ENCODE measurements around the gene WLS.

Gene WLS

GRCh38 chr1:68093737-68094136 lies 138.6 kb downstream of the WLS start:
- Histone ChIP-seq H3K9me2 (replicated peaks; ENCODE audit: insufficient read depth, low read length) (no peaks in the 10 kb centered on the region), H3K4me3 (ENCODE audit: insufficient read depth, low read length, poor library complexity, severe bottlenecking) (no peak overlapping the region), H3K27me3 (ENCODE audit: low read length) (no peaks in the 10 kb centered on the region), H2AFZ (ENCODE audit: low read depth, low read length, severe bottlenecking) (no peak overlapping the region), H4K20me1 (ENCODE audit: low read depth, low read length) (no peaks in the 10 kb centered on the region), H3K27ac (ENCODE audit: low read depth, low read length) (no peak overlapping the region), H3F3A (ENCODE audit: insufficient read depth) (no peaks in the 10 kb centered on the region), H3K79me2 (ENCODE audit: insufficient read depth, low read length) (no peaks in the 10 kb centered on the region), H3K36me3 (ENCODE audit: low read length) (no peaks in the 10 kb centered on the region), H3K9me3 (ENCODE audit: insufficient read depth, low read length) (no peaks in the 10 kb centered on the region), H3K9ac (ENCODE audit: low read length) (no peak overlapping the region), H3K4me2 (ENCODE audit: low read depth, low read length, poor library complexity, severe bottlenecking) (no peak overlapping the region)
- no peak for TF ChIP-seq EZH2phosphoT487 (conservative IDR thresholded peaks at IDR 0.05; ENCODE audit: low read length)
- no peak for TF ChIP-seq CTCF (IDR thresholded peaks at IDR 0.05; ENCODE audit: insufficient read depth, low read length, poor library complexity, severe bottlenecking)

GRCh38 chr1:68087184-68087583 lies 145.1 kb downstream of the WLS start:
- no peaks in the 10 kb centered on the region; the same call in 1 of the 2 replicates for H3K9me3 ChIP-seq (ENCODE audit: insufficient read depth, low read length)
- TF ChIP-seq CTCF (IDR thresholded peaks at IDR 0.05; ENCODE audit: insufficient read depth, low read length, poor library complexity, severe bottlenecking) = no peak
- no peak for TF ChIP-seq EZH2phosphoT487 (conservative IDR thresholded peaks at IDR 0.05; ENCODE audit: low read length)
- H3K27me3 ChIP-seq (ENCODE audit: low read length) = no peaks in the 10 kb centered on the region
- H3K9ac ChIP-seq (ENCODE audit: low read length) = no peak overlapping the region
- no peaks in the 10 kb centered on the region for H3K36me3 ChIP-seq (ENCODE audit: low read length)
- no peak overlapping the region for H3K4me2 ChIP-seq (ENCODE audit: low read depth, low read length, poor library complexity, severe bottlenecking)
- H3K79me2 ChIP-seq (ENCODE audit: insufficient read depth, low read length) = no peaks in the 10 kb centered on the region
- H2AFZ ChIP-seq (ENCODE audit: low read depth, low read length, severe bottlenecking) = no peak overlapping the region
- no peaks in the 10 kb centered on the region for H3K9me2 ChIP-seq (replicated peaks; ENCODE audit: insufficient read depth, low read length)
- no peak overlapping the region for H3K4me3 ChIP-seq (ENCODE audit: insufficient read depth, low read length, poor library complexity, severe bottlenecking)
- H4K20me1 ChIP-seq (ENCODE audit: low read depth, low read length) = no peaks in the 10 kb centered on the region
- H3K27ac ChIP-seq (ENCODE audit: low read depth, low read length) = no peak overlapping the region
- no peaks in the 10 kb centered on the region for H3F3A ChIP-seq (ENCODE audit: insufficient read depth)

GRCh38 chr1:68085752-68086151 lies 146.6 kb downstream of the WLS start:
- no peak overlapping the region for H2AFZ ChIP-seq (ENCODE audit: low read depth, low read length, severe bottlenecking)
- H3K27me3 ChIP-seq (ENCODE audit: low read length) = no peaks in the 10 kb centered on the region
- H3K36me3 ChIP-seq (ENCODE audit: low read length) = no peaks in the 10 kb centered on the region
- TF ChIP-seq EZH2phosphoT487 (conservative IDR thresholded peaks at IDR 0.05; ENCODE audit: low read length) = no peak
- no peak for TF ChIP-seq CTCF (IDR thresholded peaks at IDR 0.05; ENCODE audit: insufficient read depth, low read length, poor library complexity, severe bottlenecking)
- no peaks in the 10 kb centered on the region for H3F3A ChIP-seq (ENCODE audit: insufficient read depth)
- no peaks in the 10 kb centered on the region; the same call in 1 of the 2 replicates for H3K9me3 ChIP-seq (ENCODE audit: insufficient read depth, low read length)
- H3K79me2 ChIP-seq (ENCODE audit: insufficient read depth, low read length) = no peaks in the 10 kb centered on the region
- H3K9me2 ChIP-seq (replicated peaks; ENCODE audit: insufficient read depth, low read length) = no peaks in the 10 kb centered on the region
- no peak overlapping the region for H3K4me3 ChIP-seq (ENCODE audit: insufficient read depth, low read length, poor library complexity, severe bottlenecking)
- no peak overlapping the region for H3K27ac ChIP-seq (ENCODE audit: low read depth, low read length)
- no peak overlapping the region for H3K9ac ChIP-seq (ENCODE audit: low read length)
- H3K4me2 ChIP-seq (ENCODE audit: low read depth, low read length, poor library complexity, severe bottlenecking) = no peak overlapping the region
- H4K20me1 ChIP-seq (ENCODE audit: low read depth, low read length) = no peaks in the 10 kb centered on the region

Measured in SU-DHL-6 (cell line).